HepG2 (cell line): Measurements from ENCODE around the gene PDGFD. TPM values are rescaled to one million over a fixed set of nuclear protein-coding genes. Genes with fewer than 3 reads are reported as not detected.

Experiments used
- BRCA1 ChIP-seq: sonication (generic); formaldehyde crosslinking; IDR thresholded peaks from 2 replicates; pipeline ENCODE4 v1.4.0; 2020; ENCODE audit warnings: missing genetic modification reagents
- CHD4 ChIP-seq: fragments of 200-600 bp; sonication (generic); IDR thresholded peaks from 2 replicates; pipeline ENCODE4 v1.7.0; 2017; ENCODE audit warnings: mild to moderate bottlenecking, low read length, borderline replicate concordance
- HNRNPLL ChIP-seq: fragments of 200-400 bp; formaldehyde crosslinking; IDR thresholded peaks from 2 replicates; pipeline ENCODE4 v1.6.1; 2017; ENCODE audit warnings: mild to moderate bottlenecking, low read depth, low read length; ENCODE audit not compliant: poor library complexity, severe bottlenecking
- JUN ChIP-seq: sonication (generic); formaldehyde crosslinking; IDR thresholded peaks from 2 replicates; pipeline ENCODE4 v1.4.0; 2020; ENCODE audit warnings: mild to moderate bottlenecking, missing genetic modification reagents
- KDM1A ChIP-seq: IDR thresholded peaks from 2 replicates; pipeline ENCODE4 v1.6.1; 2016; ENCODE audit warnings: missing compliant biosample characterization
- KDM3A ChIP-seq: IDR thresholded peaks from 2 replicates; pipeline ENCODE4 v1.6.1; 2018; ENCODE audit warnings: low read depth, missing compliant biosample characterization
- KLF15 ChIP-seq: sonication (generic); formaldehyde crosslinking; IDR thresholded peaks from 2 replicates; pipeline ENCODE4 v1.8.1; 2023; ENCODE audit warnings: borderline replicate concordance, mild to moderate bottlenecking, inconsistent platforms, missing genetic modification reagents, mixed read lengths
- MXD4 ChIP-seq: IDR thresholded peaks from 2 replicates; pipeline ENCODE4 v1.6.1; 2016; ENCODE audit warnings: mild to moderate bottlenecking, missing biosample characterization, missing genetic modification reagents
- MYC ChIP-seq: sonication (generic); formaldehyde crosslinking; IDR thresholded peaks from 2 replicates; pipeline ENCODE4 v1.9.0; 2021; ENCODE audit warnings: missing genetic modification reagents, borderline replicate concordance
- NCOR1 ChIP-seq: fragments of 200-600 bp; sonication (generic); IDR thresholded peaks from 2 replicates; pipeline ENCODE4 v1.7.0; 2017; ENCODE audit warnings: antibody characterized with exemption, low read length, borderline replicate concordance
- PCBP1 ChIP-seq: fragments of 200-400 bp; formaldehyde crosslinking; IDR thresholded peaks from 2 replicates; pipeline ENCODE4 v1.6.1; 2017; ENCODE audit warnings: mild to moderate bottlenecking, low read depth, low read length, borderline replicate concordance
- PHB2 ChIP-seq: fragments of 450-650 bp; IDR thresholded peaks from 2 replicates; pipeline ENCODE4 v1.6.1; 2018; ENCODE audit not compliant: partially characterized antibody
- SRSF9 ChIP-seq: fragments of 200-400 bp; formaldehyde crosslinking; IDR thresholded peaks from 2 replicates; pipeline ENCODE4 v1.6.1; 2018; ENCODE audit warnings: borderline replicate concordance, mild to moderate bottlenecking, low read depth, low read length; ENCODE audit not compliant: insufficient read depth, poor library complexity, severe bottlenecking
- TAF1 ChIP-seq: sonication (generic); formaldehyde crosslinking; IDR thresholded peaks from 2 replicates; pipeline ENCODE4 v1.4.0; 2020; ENCODE audit warnings: missing genetic modification reagents
- YEATS4 ChIP-seq: sonication (generic); formaldehyde crosslinking; IDR thresholded peaks from 2 replicates; pipeline ENCODE4 v1.4.0; 2020; ENCODE audit warnings: missing genetic modification reagents, borderline replicate concordance
- ZBTB42 ChIP-seq: sonication (generic); formaldehyde crosslinking; IDR thresholded peaks from 2 replicates; pipeline ENCODE4 v1.5.0; 2020; ENCODE audit warnings: mild to moderate bottlenecking, missing genetic modification reagents
- ZFP36 ChIP-seq: fragments of 150-350 bp; IDR thresholded peaks from 2 replicates; pipeline ENCODE4 v1.6.1; 2018; ENCODE audit warnings: borderline replicate concordance, low read length, low read depth; ENCODE audit not compliant: partially characterized antibody
- ZNF234 ChIP-seq: sonication (generic); formaldehyde crosslinking; conservative IDR thresholded peaks from 2 replicates; pipeline ENCODE4 v1.5.1; 2020; ENCODE audit warnings: mild to moderate bottlenecking, missing genetic modification reagents
- ZNF282 ChIP-seq: fragments of 450-650 bp; IDR thresholded peaks from 2 replicates; pipeline ENCODE4 v1.6.1; 2018; ENCODE audit not compliant: partially characterized antibody
- ZNF577 ChIP-seq: sonication (generic); formaldehyde crosslinking; IDR thresholded peaks from 2 replicates; pipeline ENCODE4 v1.4.0; 2020; ENCODE audit warnings: mild to moderate bottlenecking, low read depth, missing genetic modification reagents, borderline replicate concordance
- ZNF619 ChIP-seq: sonication (generic); formaldehyde crosslinking; IDR thresholded peaks from 2 replicates; pipeline ENCODE4 v1.4.0; 2020; ENCODE audit warnings: mild to moderate bottlenecking, missing genetic modification reagents
- polyA plus RNA-seq, 8 experiments: library from polyadenylated mRNA; depleted of rRNA in 3 of 8; stranded (reverse) in 7 of 8; unstranded in 1 of 8; fragments of >200 nt; fragmentation: Illumina TruSeq in 4 of 8; extraction: Trizol in 4 of 8; gene quantifications; 2 replicates each; pipeline versions ENCODE4 v1.2.1 to v1.2.3, GENCODE V29; 2011 to 2016; ENCODE audit warnings: low read depth in 4 of 8, missing spikeins in 1 of 8, mixed read lengths in 1 of 8; ENCODE audit not compliant: insufficient read depth in 1 of 8
- total RNA-seq, 5 experiments: library from RNA; depleted of rRNA; stranded (reverse); fragments of >200 nt; fragmentation: Illumina TruSeq; extraction: Trizol; gene quantifications; 2 replicates each; pipeline ENCODE4 v1.2.3, GENCODE V29; 2016; ENCODE audit warnings: low read depth in 1 of 5
- TF ChIP-seq, protein P1 (sequence below): sonication (generic); formaldehyde crosslinking; IDR thresholded peaks from 2 replicates; pipeline ENCODE4 v1.4.0; 2020; ENCODE audit warnings: missing genetic modification reagents, mild to moderate bottlenecking, borderline replicate concordance
- TF ChIP-seq, protein P2 (sequence below): sonication (generic); formaldehyde crosslinking; IDR thresholded peaks from 2 replicates; pipeline ENCODE4 v1.5.0; 2020; ENCODE audit warnings: mild to moderate bottlenecking, missing genetic modification reagents
- TF ChIP-seq, protein P3 (sequence below): sonication (generic); formaldehyde crosslinking; conservative IDR thresholded peaks from 2 replicates; pipeline ENCODE4 v1.8.1; 2023; ENCODE audit warnings: missing genetic modification reagents
- TF ChIP-seq, protein P4 (sequence below): sonication (generic); formaldehyde crosslinking; IDR thresholded peaks from 2 replicates; pipeline ENCODE4 v1.5.0; 2020; ENCODE audit warnings: missing genetic modification reagents

PDGFD gene
- total and polyA plus RNA-seq, 2 of the 13 experiments (the other 11 are each of a cell fraction or from before 2014, with no cell fraction given): 0.09 to 0.29 TPM

DNA sequence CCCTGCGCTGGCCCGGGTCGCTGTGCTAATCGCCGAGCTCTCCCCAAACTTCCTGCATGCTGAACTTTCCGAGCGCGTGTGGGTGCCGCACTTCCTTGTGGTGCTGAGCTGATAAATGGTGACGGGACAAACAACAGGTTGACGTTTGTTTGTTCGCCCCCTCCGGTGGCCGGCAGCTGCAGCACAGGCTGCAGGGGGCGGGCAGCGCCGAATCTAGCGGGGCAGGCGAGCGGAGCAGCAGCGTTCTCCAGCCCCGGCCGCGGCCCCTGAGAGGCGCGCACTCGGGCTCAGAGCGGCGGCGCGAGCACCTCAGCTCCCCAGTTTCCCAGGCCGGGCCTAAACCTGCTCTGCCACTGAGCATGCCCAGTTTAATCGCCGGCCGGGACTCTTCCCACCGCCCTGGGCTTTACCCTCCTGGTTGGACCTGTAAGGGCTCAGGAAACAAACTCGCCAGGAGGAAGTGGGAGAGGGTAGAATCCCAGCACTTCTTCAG is at the start of gene PDGFD (continued):
- no peak; the same call in 1 of the 2 replicates for TF ChIP-seq KDM3A
- TF ChIP-seq, protein P1, sequence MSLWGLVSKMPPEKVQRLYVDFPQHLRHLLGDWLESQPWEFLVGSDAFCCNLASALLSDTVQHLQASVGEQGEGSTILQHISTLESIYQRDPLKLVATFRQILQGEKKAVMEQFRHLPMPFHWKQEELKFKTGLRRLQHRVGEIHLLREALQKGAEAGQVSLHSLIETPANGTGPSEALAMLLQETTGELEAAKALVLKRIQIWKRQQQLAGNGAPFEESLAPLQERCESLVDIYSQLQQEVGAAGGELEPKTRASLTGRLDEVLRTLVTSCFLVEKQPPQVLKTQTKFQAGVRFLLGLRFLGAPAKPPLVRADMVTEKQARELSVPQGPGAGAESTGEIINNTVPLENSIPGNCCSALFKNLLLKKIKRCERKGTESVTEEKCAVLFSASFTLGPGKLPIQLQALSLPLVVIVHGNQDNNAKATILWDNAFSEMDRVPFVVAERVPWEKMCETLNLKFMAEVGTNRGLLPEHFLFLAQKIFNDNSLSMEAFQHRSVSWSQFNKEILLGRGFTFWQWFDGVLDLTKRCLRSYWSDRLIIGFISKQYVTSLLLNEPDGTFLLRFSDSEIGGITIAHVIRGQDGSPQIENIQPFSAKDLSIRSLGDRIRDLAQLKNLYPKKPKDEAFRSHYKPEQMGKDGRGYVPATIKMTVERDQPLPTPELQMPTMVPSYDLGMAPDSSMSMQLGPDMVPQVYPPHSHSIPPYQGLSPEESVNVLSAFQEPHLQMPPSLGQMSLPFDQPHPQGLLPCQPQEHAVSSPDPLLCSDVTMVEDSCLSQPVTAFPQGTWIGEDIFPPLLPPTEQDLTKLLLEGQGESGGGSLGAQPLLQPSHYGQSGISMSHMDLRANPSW: no peak
- no peak for TF ChIP-seq ZNF234
- no peak for TF ChIP-seq CHD4
- TF ChIP-seq MYC (CRISPR knock-in tag): no peak
- TF ChIP-seq, protein P2, sequence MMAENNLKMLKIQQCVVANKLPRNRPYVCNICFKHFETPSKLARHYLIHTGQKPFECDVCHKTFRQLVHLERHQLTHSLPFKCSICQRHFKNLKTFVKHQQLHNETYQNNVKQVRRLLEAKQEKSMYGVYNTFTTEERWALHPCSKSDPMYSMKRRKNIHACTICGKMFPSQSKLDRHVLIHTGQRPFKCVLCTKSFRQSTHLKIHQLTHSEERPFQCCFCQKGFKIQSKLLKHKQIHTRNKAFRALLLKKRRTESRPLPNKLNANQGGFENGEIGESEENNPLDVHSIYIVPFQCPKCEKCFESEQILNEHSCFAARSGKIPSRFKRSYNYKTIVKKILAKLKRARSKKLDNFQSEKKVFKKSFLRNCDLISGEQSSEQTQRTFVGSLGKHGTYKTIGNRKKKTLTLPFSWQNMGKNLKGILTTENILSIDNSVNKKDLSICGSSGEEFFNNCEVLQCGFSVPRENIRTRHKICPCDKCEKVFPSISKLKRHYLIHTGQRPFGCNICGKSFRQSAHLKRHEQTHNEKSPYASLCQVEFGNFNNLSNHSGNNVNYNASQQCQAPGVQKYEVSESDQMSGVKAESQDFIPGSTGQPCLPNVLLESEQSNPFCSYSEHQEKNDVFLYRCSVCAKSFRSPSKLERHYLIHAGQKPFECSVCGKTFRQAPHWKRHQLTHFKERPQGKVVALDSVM (CRISPR knock-in tag): no peak
- TF ChIP-seq KDM1A: no peak
- peak; percentile 16; the same call in 1 of the 2 replicates for TF ChIP-seq YEATS4 (CRISPR knock-in tag)
- TF ChIP-seq SRSF9: no peak
- no peak for TF ChIP-seq ZNF619
- no peak for TF ChIP-seq JUN (CRISPR knock-in tag)
- TF ChIP-seq PCBP1: no peak
- no peak for TF ChIP-seq NCOR1
- TF ChIP-seq, protein P3, sequence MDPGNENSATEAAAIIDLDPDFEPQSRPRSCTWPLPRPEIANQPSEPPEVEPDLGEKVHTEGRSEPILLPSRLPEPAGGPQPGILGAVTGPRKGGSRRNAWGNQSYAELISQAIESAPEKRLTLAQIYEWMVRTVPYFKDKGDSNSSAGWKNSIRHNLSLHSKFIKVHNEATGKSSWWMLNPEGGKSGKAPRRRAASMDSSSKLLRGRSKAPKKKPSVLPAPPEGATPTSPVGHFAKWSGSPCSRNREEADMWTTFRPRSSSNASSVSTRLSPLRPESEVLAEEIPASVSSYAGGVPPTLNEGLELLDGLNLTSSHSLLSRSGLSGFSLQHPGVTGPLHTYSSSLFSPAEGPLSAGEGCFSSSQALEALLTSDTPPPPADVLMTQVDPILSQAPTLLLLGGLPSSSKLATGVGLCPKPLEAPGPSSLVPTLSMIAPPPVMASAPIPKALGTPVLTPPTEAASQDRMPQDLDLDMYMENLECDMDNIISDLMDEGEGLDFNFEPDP (CRISPR knock-in tag): no peak
- TF ChIP-seq ZBTB42: no peak
- TF ChIP-seq PHB2: no peak
- no peak for TF ChIP-seq TAF1 (CRISPR knock-in tag)
- no peak for TF ChIP-seq ZFP36
- TF ChIP-seq, protein P4, sequence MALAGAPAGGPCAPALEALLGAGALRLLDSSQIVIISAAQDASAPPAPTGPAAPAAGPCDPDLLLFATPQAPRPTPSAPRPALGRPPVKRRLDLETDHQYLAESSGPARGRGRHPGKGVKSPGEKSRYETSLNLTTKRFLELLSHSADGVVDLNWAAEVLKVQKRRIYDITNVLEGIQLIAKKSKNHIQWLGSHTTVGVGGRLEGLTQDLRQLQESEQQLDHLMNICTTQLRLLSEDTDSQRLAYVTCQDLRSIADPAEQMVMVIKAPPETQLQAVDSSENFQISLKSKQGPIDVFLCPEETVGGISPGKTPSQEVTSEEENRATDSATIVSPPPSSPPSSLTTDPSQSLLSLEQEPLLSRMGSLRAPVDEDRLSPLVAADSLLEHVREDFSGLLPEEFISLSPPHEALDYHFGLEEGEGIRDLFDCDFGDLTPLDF (CRISPR knock-in tag): no peak
- no peak for TF ChIP-seq MXD4
- TF ChIP-seq ZNF282: no peak
- no peak for TF ChIP-seq BRCA1 (CRISPR knock-in tag)
- TF ChIP-seq KLF15 (CRISPR knock-in tag): no peak
- TF ChIP-seq HNRNPLL: peak; percentile 68
- no peak for TF ChIP-seq ZNF577 (CRISPR knock-in tag)
